Measurements from ENCODE around the gene LSM2. TPM values are rescaled to one million over a fixed set of nuclear protein-coding genes. Genes with fewer than 3 reads are reported as not detected.

The LSM2 gene
- total RNA-seq, 2 donors from 2014 or later, result 106 to 119 TPM

DNA sequence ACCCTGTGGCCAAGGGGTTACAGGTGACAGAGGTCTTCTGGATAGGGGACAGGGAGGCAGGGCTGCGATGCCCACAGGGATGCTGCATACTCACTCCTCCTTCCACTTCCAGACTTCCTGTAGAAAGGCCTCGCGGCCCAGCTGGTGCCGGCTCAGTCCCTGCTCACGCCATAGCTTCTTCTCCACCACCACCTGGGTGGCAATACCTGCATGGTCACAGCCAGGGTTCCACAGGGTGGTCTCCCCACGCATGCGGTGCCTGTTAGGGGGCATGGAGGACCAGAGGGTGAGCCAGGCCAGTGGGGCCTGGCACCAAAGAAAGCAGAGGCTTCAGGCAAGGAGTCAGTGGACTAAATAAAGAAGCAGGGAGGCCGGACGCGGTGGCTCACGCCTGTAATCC, 21.3 kb downstream of the LSM2 start:
- Histone ChIP-seq H3K9ac (ENCODE audit: extremely low read depth, low read length, poor library complexity, severe bottlenecking) (no peak overlapping the region), H3K9me3 (ENCODE audit: control insufficient read depth, low read length) (no peaks in the 10 kb centered on the region), H3K4me3 (ENCODE audit: low read length) (no peak overlapping the region), H3K27ac (ENCODE audit: low read depth, low read length) (no peak overlapping the region), H3K27me3 (ENCODE audit: control insufficient read depth, insufficient read depth, low read length, poor library complexity, severe bottlenecking) (no peaks in the 10 kb centered on the region), H3K36me3 (ENCODE audit: control insufficient read depth, insufficient read depth, low read length) (peaks cover 62% of the 10 kb centered on the region), H3K4me1 (ENCODE audit: control insufficient read depth, insufficient read depth, low read length) (no peaks in the 10 kb centered on the region)
- no peaks in the 10 kb centered on the region for H3K4me1 Mint-ChIP-seq
- no peaks in the 10 kb centered on the region for H3K9me3 Mint-ChIP-seq
- H3K27me3 Mint-ChIP-seq (ENCODE audit: insufficient read depth), result no peaks in the 10 kb centered on the region
- no peak overlapping the region for H3K4me3 Mint-ChIP-seq
- WGBS, 2 experiments (ENCODE audit: insufficient coverage in 1 of 2, insufficient read length in 1 of 2), result 96 to 97% methylated on average over 10 to 11 of the region's 11 CpGs
- DNase-seq, result no peak
- no peak overlapping the region for H3K27ac Mint-ChIP-seq
- H3K36me3 Mint-ChIP-seq (ENCODE audit: low read depth), result peaks cover 50% of the 10 kb centered on the region
- TF ChIP-seq, protein P1, sequence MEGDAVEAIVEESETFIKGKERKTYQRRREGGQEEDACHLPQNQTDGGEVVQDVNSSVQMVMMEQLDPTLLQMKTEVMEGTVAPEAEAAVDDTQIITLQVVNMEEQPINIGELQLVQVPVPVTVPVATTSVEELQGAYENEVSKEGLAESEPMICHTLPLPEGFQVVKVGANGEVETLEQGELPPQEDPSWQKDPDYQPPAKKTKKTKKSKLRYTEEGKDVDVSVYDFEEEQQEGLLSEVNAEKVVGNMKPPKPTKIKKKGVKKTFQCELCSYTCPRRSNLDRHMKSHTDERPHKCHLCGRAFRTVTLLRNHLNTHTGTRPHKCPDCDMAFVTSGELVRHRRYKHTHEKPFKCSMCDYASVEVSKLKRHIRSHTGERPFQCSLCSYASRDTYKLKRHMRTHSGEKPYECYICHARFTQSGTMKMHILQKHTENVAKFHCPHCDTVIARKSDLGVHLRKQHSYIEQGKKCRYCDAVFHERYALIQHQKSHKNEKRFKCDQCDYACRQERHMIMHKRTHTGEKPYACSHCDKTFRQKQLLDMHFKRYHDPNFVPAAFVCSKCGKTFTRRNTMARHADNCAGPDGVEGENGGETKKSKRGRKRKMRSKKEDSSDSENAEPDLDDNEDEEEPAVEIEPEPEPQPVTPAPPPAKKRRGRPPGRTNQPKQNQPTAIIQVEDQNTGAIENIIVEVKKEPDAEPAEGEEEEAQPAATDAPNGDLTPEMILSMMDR (conservative IDR thresholded peaks at IDR 0.05), result no peak

DNA sequence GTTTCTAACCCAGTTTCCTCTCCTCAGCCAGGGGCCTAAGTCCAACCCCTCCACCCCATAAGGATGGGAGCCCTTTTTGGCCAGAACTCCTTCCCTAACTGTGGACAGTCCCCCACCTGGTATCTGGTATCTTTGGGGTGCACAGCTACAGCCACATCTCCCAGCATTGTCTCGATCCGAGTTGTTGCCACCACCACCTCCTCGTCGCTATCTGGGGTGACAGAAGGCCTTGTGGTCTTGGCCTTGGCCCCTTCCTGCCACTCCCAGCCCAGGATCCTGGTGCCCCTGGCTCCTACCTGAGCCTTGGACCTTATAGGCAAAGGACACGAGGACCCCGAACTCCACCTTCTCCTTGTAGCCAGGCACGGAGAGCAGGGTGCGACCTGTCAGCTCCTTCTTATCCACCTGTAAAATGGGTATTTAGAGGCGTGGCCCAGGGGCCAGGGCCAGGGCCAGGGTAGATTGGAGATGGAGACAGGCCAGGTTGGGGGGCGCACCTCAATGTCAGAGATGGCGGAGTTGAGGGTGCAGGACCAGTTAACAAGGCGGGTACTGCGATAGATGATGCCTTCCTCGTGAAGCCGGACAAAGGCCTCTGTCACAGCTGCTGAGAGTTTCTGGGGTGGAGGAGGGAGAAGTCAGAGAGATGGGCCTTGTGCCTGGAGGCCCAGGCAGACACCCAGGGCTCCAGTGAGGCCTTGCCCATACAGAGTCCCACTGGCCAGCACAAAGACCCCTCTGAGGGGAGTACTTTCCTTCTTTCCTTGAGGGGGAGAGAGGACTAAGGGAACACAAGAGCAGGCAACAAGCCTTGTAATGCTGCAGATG, 22.5 kb downstream of the LSM2 start:
- no peaks in the 10 kb centered on the region for H3K27me3 Mint-ChIP-seq (ENCODE audit: insufficient read depth)
- H3K4me3 ChIP-seq (ENCODE audit: low read length), result no peak overlapping the region
- TF ChIP-seq, protein P1 (conservative IDR thresholded peaks at IDR 0.05), result no peak
- H3K9ac ChIP-seq (ENCODE audit: extremely low read depth, low read length, poor library complexity, severe bottlenecking), result no peak overlapping the region
- H3K9me3 ChIP-seq (ENCODE audit: control insufficient read depth, low read length), result no peaks in the 10 kb centered on the region
- 95% methylated on average over 12 to 15 of the region's 15 CpGs for WGBS, 2 experiments (ENCODE audit: insufficient coverage in 1 of 2, insufficient read length in 1 of 2)
- no peaks in the 10 kb centered on the region for H3K4me1 Mint-ChIP-seq
- no peak overlapping the region for H3K27ac ChIP-seq (ENCODE audit: low read depth, low read length)
- H3K36me3 ChIP-seq (ENCODE audit: control insufficient read depth, insufficient read depth, low read length), result peaks cover 55% of the 10 kb centered on the region
- DNase-seq, result no peak
- no peak overlapping the region for H3K4me3 Mint-ChIP-seq
- H3K27ac Mint-ChIP-seq, result no peak overlapping the region
- H3K9me3 Mint-ChIP-seq, result no peaks in the 10 kb centered on the region
- no peaks in the 10 kb centered on the region for H3K4me1 ChIP-seq (ENCODE audit: control insufficient read depth, insufficient read depth, low read length)
- H3K36me3 Mint-ChIP-seq (ENCODE audit: low read depth), result peaks cover 46% of the 10 kb centered on the region
- no peaks in the 10 kb centered on the region for H3K27me3 ChIP-seq (ENCODE audit: control insufficient read depth, insufficient read depth, low read length, poor library complexity, severe bottlenecking)

DNA sequence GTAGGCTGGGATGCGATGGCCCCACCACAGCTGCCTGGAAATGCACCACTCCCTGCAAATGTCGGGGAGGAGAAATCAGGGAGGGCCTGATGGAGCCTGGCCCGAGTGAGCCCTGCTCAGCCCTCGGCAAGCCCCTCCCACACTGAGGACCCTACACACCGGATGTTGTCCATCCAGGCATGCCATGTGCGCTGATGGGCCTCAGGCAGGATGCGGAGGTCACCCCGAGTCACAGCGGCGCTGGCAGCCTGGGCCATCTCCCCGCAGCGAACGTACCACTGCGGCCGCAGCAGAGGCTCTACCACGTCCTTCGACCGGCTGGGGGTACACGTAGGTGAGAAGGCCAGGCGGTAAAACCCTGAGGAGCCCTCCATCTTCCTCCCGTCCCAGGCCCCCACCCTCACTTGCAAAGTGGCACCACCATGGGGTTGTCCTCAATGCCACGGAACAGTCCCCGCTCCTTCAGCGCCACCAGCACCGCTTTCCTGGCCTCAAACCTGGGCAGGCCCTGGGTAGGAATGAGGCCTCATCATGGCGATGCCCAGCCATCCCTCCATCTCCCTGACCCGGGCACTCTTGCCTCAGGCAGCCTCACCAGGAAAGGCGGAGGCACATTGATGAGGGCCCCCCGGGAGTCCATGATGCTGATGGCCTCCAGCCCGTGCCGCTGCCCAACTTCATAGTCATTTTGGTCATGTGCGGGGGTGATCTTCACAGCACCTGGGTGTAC, 24.5 kb downstream of the LSM2 start:
- Mint-ChIP-seq H3K9me3 (no peaks in the 10 kb centered on the region), H3K27me3 (ENCODE audit: insufficient read depth) (no peaks in the 10 kb centered on the region), H3K4me1 (no peaks in the 10 kb centered on the region), H3K36me3 (ENCODE audit: low read depth) (peaks cover 48% of the 10 kb centered on the region), H3K4me3 (no peak overlapping the region), H3K27ac (no peak overlapping the region)
- Histone ChIP-seq H3K4me1 (ENCODE audit: control insufficient read depth, insufficient read depth, low read length) (no peaks in the 10 kb centered on the region), H3K9me3 (ENCODE audit: control insufficient read depth, low read length) (no peaks in the 10 kb centered on the region), H3K36me3 (ENCODE audit: control insufficient read depth, insufficient read depth, low read length) (peaks cover 56% of the 10 kb centered on the region), H3K9ac (ENCODE audit: extremely low read depth, low read length, poor library complexity, severe bottlenecking) (no peak overlapping the region), H3K27ac (ENCODE audit: low read depth, low read length) (no peak overlapping the region), H3K27me3 (ENCODE audit: control insufficient read depth, insufficient read depth, low read length, poor library complexity, severe bottlenecking) (no peaks in the 10 kb centered on the region), H3K4me3 (ENCODE audit: low read length) (no peak overlapping the region)
- 96 to 97% methylated on average over 26 to 32 of the region's 32 CpGs for WGBS, 2 experiments (ENCODE audit: insufficient coverage in 1 of 2, insufficient read length in 1 of 2)
- no peak for DNase-seq
- TF ChIP-seq, protein P1 (conservative IDR thresholded peaks at IDR 0.05), result no peak

Data from endodermal cell (in vitro differentiated cells).